ENCODE data around the gene PRDM16. TPM values are rescaled to one million over a fixed set of nuclear protein-coding genes. Genes with fewer than 3 reads are reported as not detected.

PRDM16 gene
- polyA plus RNA-seq, 1 donor (not counting 4 experiments of a cell fraction or from before 2014, with no cell fraction given): 0.05 TPM

- no peaks in the 10 kb centered on the region for H3K27me3 ChIP-seq (ENCODE audit: control insufficient read depth, extremely low read depth, insufficient read depth, low read length)
These were observed 272.4 kb downstream of the PRDM16 start for GRCh38 chr1:3341236-3341994.

GRCh38 chr1:3342960-3343359 lies 274.0 kb downstream of the PRDM16 start:
- no peak overlapping the region for H3K9ac ChIP-seq (ENCODE audit: control insufficient read depth, extremely low read depth, insufficient read depth, low read length)
- no peak overlapping the region for H3K4me3 ChIP-seq (ENCODE audit: control insufficient read depth in 2 of 3, extremely low read depth in 1 of 3, insufficient read depth in 2 of 3, low read depth in 1 of 3, low read length in 3 of 3)
- H2AFZ ChIP-seq (ENCODE audit: control insufficient read depth, low read length): no peak overlapping the region
- H3K79me2 ChIP-seq (ENCODE audit: control insufficient read depth, insufficient read depth, low read length): no peaks in the 10 kb centered on the region
- H3K36me3 ChIP-seq (ENCODE audit: control insufficient read depth in 2 of 2, extremely low read depth in 1 of 2, insufficient read depth in 2 of 2, low read length in 2 of 2): no peaks in the 10 kb centered on the region
- DNase-seq (ENCODE audit: low read depth, low spot score): no peak
- dilution Hi-C loops (cut with MboI; ENCODE audit: extremely low pct_ligation_motif_present, low sequenced_read_pairs): no loop called here
- no peaks in the 10 kb centered on the region for H4K20me1 ChIP-seq (ENCODE audit: control insufficient read depth, extremely low read depth, insufficient read depth, low read length)
- H3K9me1 ChIP-seq (ENCODE audit: control insufficient read depth, extremely low read depth, insufficient read depth, low read length): no peaks in the 10 kb centered on the region
- no peak overlapping the region for H3K4me2 ChIP-seq (ENCODE audit: control insufficient read depth, extremely low read depth, insufficient read depth, low read depth, low read length)
- no peaks in the 10 kb centered on the region for H3K4me1 ChIP-seq (ENCODE audit: control insufficient read depth, extremely low read depth, insufficient read depth, low read length)
- no peaks in the 10 kb centered on the region for H3K27me3 ChIP-seq (ENCODE audit: control insufficient read depth, extremely low read depth, insufficient read depth, low read length)
- TF ChIP-seq, protein P1, sequence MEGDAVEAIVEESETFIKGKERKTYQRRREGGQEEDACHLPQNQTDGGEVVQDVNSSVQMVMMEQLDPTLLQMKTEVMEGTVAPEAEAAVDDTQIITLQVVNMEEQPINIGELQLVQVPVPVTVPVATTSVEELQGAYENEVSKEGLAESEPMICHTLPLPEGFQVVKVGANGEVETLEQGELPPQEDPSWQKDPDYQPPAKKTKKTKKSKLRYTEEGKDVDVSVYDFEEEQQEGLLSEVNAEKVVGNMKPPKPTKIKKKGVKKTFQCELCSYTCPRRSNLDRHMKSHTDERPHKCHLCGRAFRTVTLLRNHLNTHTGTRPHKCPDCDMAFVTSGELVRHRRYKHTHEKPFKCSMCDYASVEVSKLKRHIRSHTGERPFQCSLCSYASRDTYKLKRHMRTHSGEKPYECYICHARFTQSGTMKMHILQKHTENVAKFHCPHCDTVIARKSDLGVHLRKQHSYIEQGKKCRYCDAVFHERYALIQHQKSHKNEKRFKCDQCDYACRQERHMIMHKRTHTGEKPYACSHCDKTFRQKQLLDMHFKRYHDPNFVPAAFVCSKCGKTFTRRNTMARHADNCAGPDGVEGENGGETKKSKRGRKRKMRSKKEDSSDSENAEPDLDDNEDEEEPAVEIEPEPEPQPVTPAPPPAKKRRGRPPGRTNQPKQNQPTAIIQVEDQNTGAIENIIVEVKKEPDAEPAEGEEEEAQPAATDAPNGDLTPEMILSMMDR (optimal IDR thresholded peaks at IDR 0.05 in 1 of 3, IDR thresholded peaks at IDR 0.05 in 1 of 3, conservative IDR thresholded peaks at IDR 0.05 in 1 of 3; ENCODE audit: extremely low read depth in 1 of 3, insufficient read depth in 2 of 3, low read length in 3 of 3): no peak
- H3K27ac ChIP-seq (ENCODE audit: control insufficient read depth, insufficient read depth, low read length): no peak overlapping the region
- FAIRE-seq: no peak
- peaks cover 8% of the 10 kb centered on the region for H3K9me3 ChIP-seq (ENCODE audit: control insufficient read depth, low read depth, low read length)

More at GRCh38 chr1:3341236-3341994, 272.4 kb downstream of the PRDM16 start:
- dilution Hi-C loops (cut with MboI; ENCODE audit: extremely low pct_ligation_motif_present, low sequenced_read_pairs): no loop called here
- Histone ChIP-seq H3K27ac (ENCODE audit: control insufficient read depth, insufficient read depth, low read length) (no peak overlapping the region), H4K20me1 (ENCODE audit: control insufficient read depth, extremely low read depth, insufficient read depth, low read length) (no peaks in the 10 kb centered on the region), H3K36me3 (ENCODE audit: control insufficient read depth in 2 of 2, extremely low read depth in 1 of 2, insufficient read depth in 2 of 2, low read length in 2 of 2) (no peaks in the 10 kb centered on the region), H3K4me3 (ENCODE audit: control insufficient read depth in 2 of 3, extremely low read depth in 1 of 3, insufficient read depth in 2 of 3, low read depth in 1 of 3, low read length in 3 of 3) (no peak overlapping the region), H3K79me2 (ENCODE audit: control insufficient read depth, insufficient read depth, low read length) (no peaks in the 10 kb centered on the region), H3K9me1 (ENCODE audit: control insufficient read depth, extremely low read depth, insufficient read depth, low read length) (no peaks in the 10 kb centered on the region), H3K9ac (ENCODE audit: control insufficient read depth, extremely low read depth, insufficient read depth, low read length) (no peak overlapping the region), H3K9me3 (ENCODE audit: control insufficient read depth, low read depth, low read length) (peaks cover 17% of the 10 kb centered on the region), H3K4me1 (ENCODE audit: control insufficient read depth, extremely low read depth, insufficient read depth, low read length) (no peaks in the 10 kb centered on the region), H2AFZ (ENCODE audit: control insufficient read depth, low read length) (no peak overlapping the region), H3K4me2 (ENCODE audit: control insufficient read depth, extremely low read depth, insufficient read depth, low read depth, low read length) (no peak overlapping the region)
- TF ChIP-seq, protein P1 (optimal IDR thresholded peaks at IDR 0.05 in 1 of 3, IDR thresholded peaks at IDR 0.05 in 1 of 3, conservative IDR thresholded peaks at IDR 0.05 in 1 of 3; ENCODE audit: extremely low read depth in 1 of 3, insufficient read depth in 2 of 3, low read length in 3 of 3): no peak
- no peak for TF ChIP-seq EZH2 (IDR thresholded peaks at IDR 0.05; ENCODE audit: low read length)
- FAIRE-seq: no peak
- no peak for DNase-seq (ENCODE audit: low read depth, low spot score)
